Measurements from ENCODE around the gene SHANK1. TPM values are rescaled to one million over a fixed set of nuclear protein-coding genes. Genes with fewer than 3 reads are reported as not detected.
"Not testable (repeated sequence)": the region's sequence is repeated elsewhere in the genome, so short reads cannot be mapped to it uniquely, and the experiment has no call there.

SHANK1 gene
- total RNA-seq = 0.32 TPM
- long read RNA-seq = 0 reads

GRCh38 chr19:50719566-50719965, at the start of gene SHANK1:
Gene SHANK1 (minus strand): TSS chr19:50719802. CDS start chr19:50716919, 2,883 bp downstream.
- intact Hi-C loops (cut with micrococcal nuclease) = no loop called here
- ATAC-seq (no peak), DNase-seq (no peak)

- DNase-seq (no peak), ATAC-seq (no peak)
- intact Hi-C loops (cut with micrococcal nuclease) = no loop called here
These were observed 48.7 kb upstream of the SHANK1 start for GRCh38 chr19:50768277-50768676.

GRCh38 chr19:50767263-50767662, 47.7 kb upstream of the SHANK1 start:
- ATAC-seq; intact Hi-C loops (cut with micrococcal nuclease): not testable (repeated sequence)

GRCh38 chr19:50766746-50767145, 47.1 kb upstream of the SHANK1 start:
- ATAC-seq; DNase-seq; intact Hi-C loops (cut with micrococcal nuclease): not testable (repeated sequence)

More at GRCh38 chr19:50767263-50767662, 47.7 kb upstream of the SHANK1 start:
- not testable (repeated sequence) for DNase-seq

- ATAC-seq (no peak), DNase-seq (no peak)
- intact Hi-C loops (cut with micrococcal nuclease) = no loop called here
These were observed 44.8 kb upstream of the SHANK1 start for GRCh38 chr19:50764409-50764808.

DNA sequence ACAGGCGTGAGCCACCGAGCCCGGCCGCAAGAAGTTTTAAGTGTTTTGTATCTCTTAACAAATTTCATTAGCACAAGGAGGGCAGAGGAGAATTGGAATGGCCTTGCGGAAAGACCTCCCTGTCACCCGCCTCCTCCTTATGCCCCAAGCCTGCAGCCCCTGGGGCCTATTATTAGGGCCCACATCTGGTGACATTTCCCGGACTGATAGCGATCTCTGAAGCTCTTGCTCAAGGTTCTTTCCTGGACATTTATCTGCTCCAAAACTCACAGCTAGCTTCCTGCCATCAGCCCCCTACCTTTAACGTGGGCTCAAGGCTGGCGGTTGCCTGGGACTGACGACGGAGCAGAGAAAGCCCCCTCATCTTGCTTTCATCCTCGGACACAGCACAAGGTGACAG, 43.9 kb upstream of the SHANK1 start:
- intact Hi-C loops (cut with micrococcal nuclease); ATAC-seq; DNase-seq: not testable (repeated sequence)

DNA sequence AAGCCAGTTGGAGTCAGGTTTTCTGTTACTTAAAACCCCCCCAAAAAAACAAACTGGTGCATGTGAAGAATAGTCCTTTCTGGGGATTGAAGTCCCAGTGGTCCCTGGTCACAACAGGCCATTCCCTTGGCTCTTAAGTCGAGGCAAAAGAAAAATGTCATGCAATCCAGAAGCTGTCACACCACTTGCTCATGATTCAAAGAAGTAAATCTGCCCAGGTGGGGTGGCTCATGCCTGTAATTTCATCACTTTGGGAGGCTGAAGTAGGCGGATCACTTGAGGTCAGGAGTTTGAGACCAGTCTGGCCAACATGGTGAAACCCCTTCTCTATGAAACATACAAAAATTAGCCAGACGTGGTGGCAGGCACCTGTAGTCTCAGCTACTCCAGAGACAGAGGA, 41.9 kb upstream of the SHANK1 start:
- ATAC-seq; DNase-seq; intact Hi-C loops (cut with micrococcal nuclease): not testable (repeated sequence)

- no peak for DNase-seq
- ATAC-seq = no peak
- intact Hi-C loops (cut with micrococcal nuclease) = no loop called here
These were observed 40.3 kb upstream of the SHANK1 start for GRCh38 chr19:50759886-50760285.

DNA sequence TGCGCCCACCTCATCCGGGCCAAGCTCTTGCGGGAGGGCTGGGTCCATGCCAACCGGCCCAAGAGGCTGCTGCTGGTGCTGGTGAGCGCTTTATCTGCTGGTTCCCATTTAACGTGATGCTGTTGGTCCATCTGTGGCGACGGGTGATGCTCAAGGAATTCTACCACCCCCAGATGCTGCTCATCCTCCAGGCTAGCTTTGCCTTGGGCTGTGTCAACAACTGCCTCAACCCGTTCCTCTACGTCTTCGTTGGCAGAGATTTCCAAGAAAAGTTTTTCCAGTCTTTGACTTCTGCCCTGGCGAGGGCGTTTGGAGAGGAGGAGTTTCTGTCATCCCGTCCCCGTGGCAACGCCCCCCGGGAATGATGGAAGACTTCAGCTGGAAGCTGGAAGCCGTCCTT, 39.5 kb upstream of the SHANK1 start:
- ATAC-seq; DNase-seq; intact Hi-C loops (cut with micrococcal nuclease): not testable (repeated sequence)

DNA sequence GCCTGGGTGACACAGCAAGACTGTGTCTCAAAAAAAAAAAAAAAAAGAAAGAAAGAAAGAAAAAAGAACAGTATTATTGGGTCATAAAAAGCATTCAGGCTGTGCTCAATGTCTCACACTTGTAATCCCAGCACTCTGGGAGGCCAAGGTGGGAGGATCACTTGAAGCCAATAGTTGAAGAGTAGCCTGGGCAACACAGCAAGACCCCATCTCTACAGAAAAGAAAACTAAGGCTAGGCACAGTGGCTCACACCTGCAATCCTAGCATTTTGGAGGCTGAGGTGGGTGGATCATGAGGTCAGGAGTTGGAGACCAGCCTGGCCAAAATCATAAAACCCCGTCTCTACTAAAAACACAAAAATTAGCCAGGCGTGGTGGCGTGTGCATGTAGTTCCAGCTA, 38.0 kb upstream of the SHANK1 start:
- intact Hi-C loops (cut with micrococcal nuclease); ATAC-seq; DNase-seq: not testable (repeated sequence)

DNA sequence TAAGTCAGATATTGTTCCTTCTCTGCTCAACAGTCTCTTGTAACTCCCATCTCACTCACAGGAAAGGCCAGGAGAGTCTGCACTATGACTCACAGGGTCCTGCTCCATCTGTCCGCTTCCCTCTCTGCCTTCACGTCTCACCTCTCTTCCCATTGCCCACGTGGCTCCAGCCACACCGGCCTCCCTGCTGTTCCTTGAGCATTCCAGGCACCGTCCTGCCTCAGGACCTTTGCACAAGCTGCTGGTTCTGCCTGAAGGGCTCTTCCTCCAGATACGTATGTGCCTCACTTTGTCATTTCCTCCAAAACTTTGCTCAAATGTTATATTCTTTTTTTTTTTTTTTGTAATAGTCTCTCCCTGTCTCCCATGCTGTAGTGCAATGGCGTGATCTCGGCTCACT, 36.6 kb upstream of the SHANK1 start:
- DNase-seq; intact Hi-C loops (cut with micrococcal nuclease); ATAC-seq: not testable (repeated sequence)

- intact Hi-C loops (cut with micrococcal nuclease) = no loop called here
These were observed 34.3 kb upstream of the SHANK1 start for GRCh38 chr19:50753879-50754278.

GRCh38 chr19:50750010-50750409, 30.4 kb upstream of the SHANK1 start:
- intact Hi-C loops (cut with micrococcal nuclease) = no loop called here
- DNase-seq (no peak), ATAC-seq (no peak)

More at GRCh38 chr19:50753879-50754278, 34.3 kb upstream of the SHANK1 start:
- no peak for ATAC-seq
- no peak for DNase-seq

DNA sequence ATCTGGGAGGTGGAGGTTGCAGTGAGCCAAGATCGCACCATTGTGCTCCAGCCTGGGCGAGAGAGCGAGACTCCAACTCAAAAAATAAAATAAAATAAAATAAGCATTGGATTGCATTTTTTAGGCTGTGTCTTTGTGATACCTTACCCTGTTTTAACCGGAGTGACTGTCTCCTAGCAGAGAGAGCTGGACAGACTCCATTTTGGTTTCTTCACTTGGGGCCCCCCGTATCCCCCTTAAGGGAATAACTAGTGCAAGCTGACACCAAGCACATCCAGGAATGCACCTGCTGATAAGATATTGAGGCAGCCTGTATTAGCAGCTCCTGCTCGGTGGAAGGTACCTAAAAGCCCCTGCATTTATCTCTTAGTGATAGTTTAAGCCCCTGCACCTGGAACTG, 29.9 kb upstream of the SHANK1 start:
- ATAC-seq (no peak), DNase-seq (no peak)
- intact Hi-C loops (cut with micrococcal nuclease) = no loop called here

DNA sequence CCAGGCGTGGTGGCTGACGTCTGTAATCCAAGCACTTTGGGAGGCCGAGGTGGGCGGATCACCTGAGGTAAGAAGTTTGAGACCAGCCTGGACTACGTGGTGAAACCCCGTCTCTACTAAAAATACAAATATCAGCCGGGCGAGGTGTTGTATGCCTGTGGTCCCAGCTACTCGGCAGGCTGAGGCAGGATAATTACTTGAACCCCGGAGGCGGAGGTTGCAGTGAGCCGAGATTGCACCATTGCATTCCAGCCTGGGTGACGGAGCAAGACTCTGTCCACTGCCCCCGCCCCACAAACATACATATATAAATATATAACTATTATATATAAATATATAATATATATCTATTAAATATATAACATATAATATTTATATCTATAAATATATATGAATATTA, 27.5 kb upstream of the SHANK1 start:
- DNase-seq; ATAC-seq; intact Hi-C loops (cut with micrococcal nuclease): not testable (repeated sequence)

- DNase-seq (no peak), ATAC-seq (no peak)
- intact Hi-C loops (cut with micrococcal nuclease) = no loop called here
These were observed 25.6 kb upstream of the SHANK1 start for GRCh38 chr19:50745221-50745620.

- no peak for ATAC-seq
- intact Hi-C loops (cut with micrococcal nuclease) = no loop called here
- no peak for DNase-seq
These were observed 23.9 kb upstream of the SHANK1 start for GRCh38 chr19:50743537-50743936.

GRCh38 chr19:50741179-50741933, 21.8 kb upstream of the SHANK1 start:
- no peak for ATAC-seq
- intact Hi-C loops (cut with micrococcal nuclease) = no loop called here
- no peak for DNase-seq

- no peak for ATAC-seq
- no peak for DNase-seq
- intact Hi-C loops (cut with micrococcal nuclease) = no loop called here
These were observed 20.4 kb upstream of the SHANK1 start for GRCh38 chr19:50739914-50740426.

DNA sequence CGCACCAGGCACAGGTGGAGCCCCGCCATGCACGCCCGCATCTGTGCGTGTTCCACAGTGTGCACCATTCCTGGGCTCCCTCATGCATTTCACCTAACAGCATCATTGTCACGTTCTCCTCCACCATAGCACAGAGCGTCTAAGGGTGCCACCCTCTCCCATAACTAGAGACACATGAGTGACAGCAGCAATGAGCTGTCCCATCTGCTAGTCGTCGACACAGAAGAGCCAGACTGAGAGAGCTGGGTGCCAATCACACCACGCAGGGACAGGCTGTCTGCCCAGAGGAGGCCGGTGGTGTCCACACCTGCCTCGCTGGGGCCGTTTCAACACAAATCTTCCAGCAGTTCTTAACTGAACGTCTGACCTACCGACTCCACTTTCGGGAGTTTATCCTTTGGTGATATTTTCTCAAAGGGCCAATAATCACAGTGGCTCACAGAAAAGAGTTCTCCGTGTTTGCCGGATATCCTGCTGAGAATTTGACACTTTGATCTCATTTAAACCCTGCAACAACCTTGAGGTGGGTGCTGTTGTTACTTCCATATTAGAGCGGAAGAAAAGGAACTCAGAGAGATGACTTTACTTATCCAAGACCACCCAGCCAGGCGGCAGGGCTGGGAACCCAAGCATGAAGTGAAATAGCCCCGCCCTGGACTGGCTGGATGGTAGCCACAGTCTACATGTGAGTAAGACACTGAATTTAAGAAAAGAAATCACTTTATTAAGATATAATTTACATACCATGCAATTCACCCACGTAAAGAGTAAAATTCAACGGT, 19.7 kb upstream of the SHANK1 start:
- DNase-seq (no peak), ATAC-seq (no peak)
- intact Hi-C loops (cut with micrococcal nuclease) = no loop called here
